Vagina (tissue), 2 donors: Measurements from ENCODE around the gene PRRG1. TPM values are rescaled to one million over a fixed set of nuclear protein-coding genes. Genes with fewer than 3 reads are reported as not detected.
"Not testable (repeated sequence)": the region's sequence is repeated elsewhere in the genome, so short reads cannot be mapped to it uniquely, and the experiment has no call there.

Experiments used
- DNase-seq, 2 donors: peaks; one replicate each; pipeline ENCODE4 v3.0.0-alpha.2; 2017; ENCODE audit errors: extremely low spot score in 2 of 2
- H3K27ac ChIP-seq: fragments of 200-600 bp; sonication (generic); one replicate; pipeline ENCODE4 v1.5.1; 2019
- H3K27me3 ChIP-seq: fragments of 200-600 bp; sonication (generic); one replicate; pipeline ENCODE4 v1.5.1; 2019
- H3K36me3 ChIP-seq, 2 donors: fragments of 200-600 bp; sonication (generic); one replicate each; pipeline ENCODE4 v1.5.1; 2017 to 2019
- H3K4me1 ChIP-seq: fragments of 200-600 bp; sonication (generic); one replicate; pipeline ENCODE4 v1.5.1; 2019
- H3K4me3 ChIP-seq, 2 donors: fragments of 200-600 bp; sonication (generic); 1 replicate in 1 of 2; 2 replicates in 1 of 2; pipeline ENCODE4 v1.5.1; 2016 to 2019
- H3K9me3 ChIP-seq: fragments of 200-600 bp; sonication (generic); one replicate; pipeline ENCODE4 v1.5.1; 2019
- POLR2A ChIP-seq, 2 donors: fragments of 450-650 bp; IDR thresholded peaks; one replicate each; pipeline ENCODE4 v1.6.1; 2017; ENCODE audit warnings: antibody characterized with exemption in 2 of 2, mild to moderate bottlenecking in 2 of 2, moderate library complexity in 2 of 2
- POLR2AphosphoS5 ChIP-seq, 2 donors: sonication (generic); formaldehyde crosslinking; IDR thresholded peaks; one replicate each; pipeline ENCODE4 v1.9.0; 2017; ENCODE audit warnings: antibody characterized with exemption in 2 of 2, mild to moderate bottlenecking in 2 of 2, low read depth in 1 of 2; ENCODE audit not compliant: insufficient read depth in 1 of 2
- intact Hi-C: fragments of 100-400 bp; cut with DNase I; formaldehyde crosslinking; loops from one replicate; pipeline ENCODE4 v1.15.1; 2023
- total RNA-seq: library from RNA; depleted of rRNA; stranded (reverse); fragments of >200 nt; gene quantifications from one replicate; pipeline ENCODE4 v1.2.3, GENCODE V29; 2016
- TF ChIP-seq, protein P1 (sequence below), 3 experiments: fragments of 450-650 bp in 2 of 3; fragments of 200-600 bp in 1 of 3; sonication (generic) in 1 of 3; IDR thresholded peaks; one replicate each; pipeline ENCODE4 v1.5.1; 2017 to 2019; ENCODE audit warnings: antibody characterized with exemption in 3 of 3, mild to moderate bottlenecking in 2 of 3, moderate library complexity in 2 of 3

Gene PRRG1
- total RNA-seq, 1 donor from 2014 or later: 9.8 TPM

DNA sequence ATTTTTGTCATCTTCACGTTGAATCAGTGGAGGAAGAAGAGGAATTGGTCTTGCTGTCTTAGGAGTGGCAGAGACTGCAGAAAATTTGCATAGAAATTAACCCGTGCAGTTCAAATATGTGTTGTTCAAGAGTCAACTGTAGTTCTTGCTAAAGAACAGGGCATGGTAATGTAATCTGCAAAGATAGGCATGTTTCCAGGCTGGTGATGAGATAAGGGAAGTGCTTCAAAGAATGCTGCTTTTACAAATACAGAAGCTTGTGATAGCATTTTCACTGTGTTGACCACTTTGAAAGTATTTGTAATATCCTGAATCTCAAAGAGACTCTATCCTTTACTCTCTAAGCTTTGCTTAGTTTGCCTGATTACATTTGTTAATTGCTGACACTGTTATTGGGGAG lies 60.1 kb downstream of the PRRG1 start:
- intact Hi-C loops: no loop called here
- Histone ChIP-seq H3K36me3 (no peaks in the 10 kb centered on the region), H3K9me3 (no peaks in the 10 kb centered on the region)

GRCh38 chrX:37420185-37420584 lies 71.0 kb downstream of the PRRG1 start:
- no peak for TF ChIP-seq POLR2AphosphoS5 (IDR thresholded peaks at IDR 0.05; ENCODE audit: insufficient read depth in 1 of 2, low read depth in 1 of 2)
- TF ChIP-seq, protein P1, sequence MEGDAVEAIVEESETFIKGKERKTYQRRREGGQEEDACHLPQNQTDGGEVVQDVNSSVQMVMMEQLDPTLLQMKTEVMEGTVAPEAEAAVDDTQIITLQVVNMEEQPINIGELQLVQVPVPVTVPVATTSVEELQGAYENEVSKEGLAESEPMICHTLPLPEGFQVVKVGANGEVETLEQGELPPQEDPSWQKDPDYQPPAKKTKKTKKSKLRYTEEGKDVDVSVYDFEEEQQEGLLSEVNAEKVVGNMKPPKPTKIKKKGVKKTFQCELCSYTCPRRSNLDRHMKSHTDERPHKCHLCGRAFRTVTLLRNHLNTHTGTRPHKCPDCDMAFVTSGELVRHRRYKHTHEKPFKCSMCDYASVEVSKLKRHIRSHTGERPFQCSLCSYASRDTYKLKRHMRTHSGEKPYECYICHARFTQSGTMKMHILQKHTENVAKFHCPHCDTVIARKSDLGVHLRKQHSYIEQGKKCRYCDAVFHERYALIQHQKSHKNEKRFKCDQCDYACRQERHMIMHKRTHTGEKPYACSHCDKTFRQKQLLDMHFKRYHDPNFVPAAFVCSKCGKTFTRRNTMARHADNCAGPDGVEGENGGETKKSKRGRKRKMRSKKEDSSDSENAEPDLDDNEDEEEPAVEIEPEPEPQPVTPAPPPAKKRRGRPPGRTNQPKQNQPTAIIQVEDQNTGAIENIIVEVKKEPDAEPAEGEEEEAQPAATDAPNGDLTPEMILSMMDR (IDR thresholded peaks at IDR 0.05): no peak
- TF ChIP-seq POLR2A (IDR thresholded peaks at IDR 0.05): no peak
- Histone ChIP-seq H3K4me1 (no peaks in the 10 kb centered on the region), H3K27me3 (no peaks in the 10 kb centered on the region), H3K4me3 (no peak overlapping the region), H3K9me3 (no peaks in the 10 kb centered on the region), H3K36me3 (no peaks in the 10 kb centered on the region), H3K27ac (no peak overlapping the region)
- no peak for DNase-seq
- intact Hi-C loops: no loop called here

More for the DNA sequence above, 60.1 kb downstream of the PRRG1 start:
- H3K27ac ChIP-seq: no peak overlapping the region
- no peak for TF ChIP-seq POLR2AphosphoS5 (IDR thresholded peaks at IDR 0.05; ENCODE audit: insufficient read depth in 1 of 2, low read depth in 1 of 2)
- TF ChIP-seq, protein P1 (IDR thresholded peaks at IDR 0.05): no peak
- no peak for TF ChIP-seq POLR2A (IDR thresholded peaks at IDR 0.05)
- H3K4me1 ChIP-seq: no peaks in the 10 kb centered on the region
- H3K27me3 ChIP-seq: no peaks in the 10 kb centered on the region
- no peak for DNase-seq
- H3K4me3 ChIP-seq: no peak overlapping the region

GRCh38 chrX:37420756-37421155 lies 71.6 kb downstream of the PRRG1 start:
- H3K27ac ChIP-seq: no peak overlapping the region
- H3K9me3 ChIP-seq: no peaks in the 10 kb centered on the region
- DNase-seq: no peak
- no peaks in the 10 kb centered on the region for H3K4me1 ChIP-seq
- H3K27me3 ChIP-seq: no peaks in the 10 kb centered on the region
- H3K4me3 ChIP-seq: no peak overlapping the region
- intact Hi-C loops: no loop called here
- H3K36me3 ChIP-seq: no peaks in the 10 kb centered on the region
- TF ChIP-seq POLR2A (IDR thresholded peaks at IDR 0.05) (no peak), POLR2AphosphoS5 (IDR thresholded peaks at IDR 0.05; ENCODE audit: insufficient read depth in 1 of 2, low read depth in 1 of 2) (no peak)
- TF ChIP-seq, protein P1 (IDR thresholded peaks at IDR 0.05): no peak

DNA sequence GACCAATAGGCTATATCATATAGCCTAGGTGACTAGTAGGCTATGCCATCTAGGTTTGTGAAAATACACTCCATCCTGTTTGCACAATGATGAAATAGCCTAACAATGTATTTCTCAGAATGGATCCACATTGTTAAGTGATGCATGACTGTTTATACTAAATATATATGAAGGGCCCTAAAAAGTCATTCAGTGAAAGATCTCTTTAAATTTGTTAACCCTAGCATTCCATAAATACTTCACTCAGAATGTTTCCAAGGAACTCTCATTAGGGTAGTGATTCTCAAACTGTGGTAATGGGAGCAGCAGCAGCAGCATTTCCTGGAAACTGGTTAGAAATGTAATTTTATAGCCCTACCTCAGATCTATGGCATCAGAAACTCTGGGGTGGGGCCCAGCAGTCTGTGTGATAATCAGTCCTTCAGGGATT lies 74.9 kb downstream of the PRRG1 start:
- H3K27me3 ChIP-seq: no peaks in the 10 kb centered on the region
- DNase-seq: no peak
- no peak overlapping the region for H3K4me3 ChIP-seq
- H3K27ac ChIP-seq: no peak overlapping the region
- TF ChIP-seq, protein P1 (IDR thresholded peaks at IDR 0.05): no peak
- TF ChIP-seq POLR2A (IDR thresholded peaks at IDR 0.05): no peak
- TF ChIP-seq POLR2AphosphoS5 (IDR thresholded peaks at IDR 0.05; ENCODE audit: insufficient read depth in 1 of 2, low read depth in 1 of 2): no peak
- intact Hi-C loops: no loop called here
- H3K9me3 ChIP-seq: no peaks in the 10 kb centered on the region
- H3K36me3 ChIP-seq: no peaks in the 10 kb centered on the region
- H3K4me1 ChIP-seq: no peaks in the 10 kb centered on the region

DNA sequence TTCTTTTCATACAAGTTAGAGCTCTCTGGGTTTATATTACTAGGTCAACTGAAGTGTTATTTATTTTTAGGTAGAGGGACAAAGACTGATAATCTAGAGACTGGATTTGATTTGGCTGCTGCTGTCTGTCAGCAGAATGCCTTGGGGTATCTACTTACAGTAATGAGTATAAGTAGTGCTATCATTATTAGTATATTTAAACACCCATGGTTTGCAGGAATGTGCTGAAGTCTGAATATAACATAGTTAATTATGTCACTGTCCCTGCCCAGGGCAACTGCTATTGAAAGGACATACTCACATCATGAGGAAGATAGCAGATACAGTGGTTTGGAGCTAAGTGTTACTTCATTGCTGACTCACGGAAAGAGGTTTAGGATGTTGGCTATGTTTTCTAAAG lies 76.2 kb downstream of the PRRG1 start:
- H3K9me3 ChIP-seq: no peaks in the 10 kb centered on the region
- H3K4me1 ChIP-seq: no peaks in the 10 kb centered on the region
- H3K36me3 ChIP-seq: no peaks in the 10 kb centered on the region
- no peaks in the 10 kb centered on the region for H3K27me3 ChIP-seq
- no peak overlapping the region for H3K27ac ChIP-seq
- intact Hi-C loops: no loop called here
- DNase-seq: no peak
- no peak overlapping the region for H3K4me3 ChIP-seq
- TF ChIP-seq POLR2A (IDR thresholded peaks at IDR 0.05): no peak
- TF ChIP-seq, protein P1 (IDR thresholded peaks at IDR 0.05): no peak
- TF ChIP-seq POLR2AphosphoS5 (IDR thresholded peaks at IDR 0.05; ENCODE audit: insufficient read depth in 1 of 2, low read depth in 1 of 2): no peak

DNA sequence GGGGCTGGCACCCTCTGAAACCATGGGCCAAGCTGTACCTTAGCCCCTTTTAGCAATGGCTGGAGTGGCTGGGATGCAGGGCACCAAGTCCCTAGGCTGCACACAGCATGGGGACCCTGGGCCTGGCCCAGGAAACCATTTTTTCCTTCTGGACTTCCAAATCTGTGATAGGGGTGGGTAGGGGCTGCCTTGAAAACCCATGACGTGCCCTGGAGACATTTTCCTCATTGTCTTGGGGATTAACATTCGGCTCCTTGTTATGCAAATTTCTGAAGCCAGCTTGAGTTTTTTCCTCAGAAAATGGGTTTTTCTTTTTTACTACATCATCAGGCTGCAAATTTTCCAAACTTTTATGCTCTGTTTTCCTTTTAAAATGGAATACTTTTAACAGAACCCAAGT lies 79.8 kb downstream of the PRRG1 start:
- intact Hi-C loops: not testable (repeated sequence)

More for the DNA sequence above, 79.8 kb downstream of the PRRG1 start:
- H3K4me3 ChIP-seq, H3K27me3 ChIP-seq, H3K9me3 ChIP-seq, DNase-seq, H3K27ac ChIP-seq, H3K4me1 ChIP-seq, H3K36me3 ChIP-seq: not testable (repeated sequence)
